ENCODE results near the gene ZBTB32. TPM values are rescaled to one million over a fixed set of nuclear protein-coding genes. Genes with fewer than 3 reads are reported as not detected.

ZBTB32 gene
- total RNA-seq, 1 experiment from 2014 or later: not detected

DNA sequence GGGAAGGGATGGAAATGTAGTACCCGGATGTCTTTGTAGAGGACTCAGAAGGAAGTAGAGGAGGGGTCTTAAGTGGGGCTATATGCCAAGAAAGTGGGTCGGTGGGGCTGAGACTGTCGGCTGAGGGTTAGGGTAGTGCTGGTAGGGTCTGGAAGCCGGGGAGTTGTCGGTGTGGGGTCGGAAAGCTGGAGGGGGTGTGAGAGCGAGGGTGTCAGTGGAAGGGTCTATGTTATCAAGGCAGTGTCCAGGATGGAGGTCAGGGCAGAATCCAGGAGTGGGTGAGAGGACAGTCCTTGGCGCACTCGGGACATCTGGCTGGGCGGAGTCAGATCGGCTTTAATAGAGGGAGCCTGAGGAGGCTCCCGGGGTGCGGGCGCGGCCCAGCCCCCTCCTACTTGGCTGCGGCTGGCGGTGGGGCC lies 50.8 kb downstream of the ZBTB32 start:
- no peak overlapping the region for H3K27ac ChIP-seq (ENCODE audit: low read depth, low read length)
- H3K27me3 ChIP-seq (ENCODE audit: insufficient read depth, low read length): no peaks in the 10 kb centered on the region
- ChIA-PET CTCF (no interaction called here), POLR2A (no interaction called here), RAD21 (ENCODE audit: low non-redundant PET in 1 of 2, low total read pairs in 2 of 2, uncharacterized antibody in 2 of 2, unreplicated experiment in 2 of 2) (no interaction called here)
- DNase-seq (ENCODE audit: low read depth, low spot score) (no peak), ATAC-seq (no peak)
- H3K9me3 ChIP-seq (ENCODE audit: control insufficient read depth in 1 of 2, insufficient read depth in 1 of 2, low read depth in 1 of 2, low read length in 2 of 2): no peaks in the 10 kb centered on the region
- TF ChIP-seq YY1 (IDR thresholded peaks at IDR 0.05; ENCODE audit: extremely low read depth, insufficient replicate concordance, low read depth, low read length) (no peak), ELF1 (IDR thresholded peaks at IDR 0.05; ENCODE audit: borderline replicate concordance, low read depth) (no peak), FOSL1 (IDR thresholded peaks at IDR 0.05; ENCODE audit: low read depth) (no peak)
- no peak overlapping the region for H3K4me3 ChIP-seq (replicated peaks in 1 of 2; ENCODE audit: low read depth in 1 of 2, low read length in 2 of 2)
- peaks cover 17% of the 10 kb centered on the region for H3K79me2 ChIP-seq (ENCODE audit: insufficient read depth, low read length)
- H3K4me1 ChIP-seq (ENCODE audit: control insufficient read depth in 1 of 2, insufficient read depth in 2 of 2, low read length in 2 of 2): peaks cover 14 to 20% of the 10 kb centered on the region in 2 experiments
- H2AFZ ChIP-seq (ENCODE audit: low read depth, low read length, poor library complexity, severe bottlenecking): no peak overlapping the region
- H3K9ac ChIP-seq (ENCODE audit: low read length): no peak overlapping the region
- H3K36me3 ChIP-seq (ENCODE audit: control insufficient read depth in 1 of 2, insufficient read depth in 2 of 2, low read length in 2 of 2): peaks cover 0 to 2% of the 10 kb centered on the region in 2 experiments; a peak in 1 of 4 replicates
- H4K20me1 ChIP-seq (ENCODE audit: insufficient read depth): no peaks in the 10 kb centered on the region
- no peak overlapping the region for H3K4me2 ChIP-seq (ENCODE audit: low read length)
- intact Hi-C loops (cut with micrococcal nuclease): no loop called here
- H3K9me2 ChIP-seq (ENCODE audit: insufficient read depth): no peaks in the 10 kb centered on the region
- BruUV-seq (replicated peaks): no TSS peak

DNA sequence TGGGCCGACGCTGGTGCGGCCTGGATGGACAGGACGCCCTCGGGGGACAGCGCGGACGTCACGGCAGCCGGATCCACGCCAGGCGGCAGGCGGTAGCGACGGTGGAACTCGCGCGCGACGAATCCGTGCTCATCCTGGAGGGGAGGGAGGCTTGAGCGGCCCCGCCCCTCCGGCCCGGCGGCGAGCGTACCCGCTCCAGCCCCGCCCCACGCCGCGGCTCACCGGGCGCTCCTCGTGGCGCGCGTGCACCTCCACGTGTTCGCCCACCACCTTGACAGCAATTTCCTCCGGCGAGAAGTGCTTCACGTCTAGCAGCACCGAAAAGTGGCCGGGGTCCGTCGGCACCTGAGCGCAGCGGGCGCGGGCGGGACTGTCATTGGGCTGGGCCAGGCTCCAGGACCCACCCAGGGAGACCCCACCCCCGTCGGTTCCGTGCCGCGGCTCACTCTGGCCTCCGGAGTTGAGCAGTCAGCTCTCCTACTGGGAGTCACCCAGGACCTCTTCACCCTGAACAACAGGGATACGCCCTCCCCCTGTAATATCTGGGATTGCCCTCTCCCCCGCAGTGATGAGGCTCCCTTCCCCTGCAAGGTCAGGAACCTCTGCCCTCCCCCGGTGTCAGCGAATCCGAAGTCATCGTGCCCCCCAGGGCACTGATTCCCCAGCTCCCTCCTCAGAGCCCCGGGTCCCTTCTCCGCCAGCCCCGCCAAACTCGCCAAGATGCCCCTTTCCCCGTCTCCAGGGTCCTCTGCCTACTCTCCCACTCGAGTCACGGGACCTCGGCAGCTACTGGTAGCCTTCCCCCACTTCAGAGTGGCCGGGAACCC lies 51.4 kb downstream of the ZBTB32 start:
- H3K4me1 ChIP-seq (ENCODE audit: control insufficient read depth in 1 of 2, insufficient read depth in 2 of 2, low read length in 2 of 2): peaks cover 14 to 21% of the 10 kb centered on the region in 2 experiments
- H3K4me3 ChIP-seq (replicated peaks in 1 of 2; ENCODE audit: low read depth in 1 of 2, low read length in 2 of 2): no peak overlapping the region
- H4K20me1 ChIP-seq (ENCODE audit: insufficient read depth): no peaks in the 10 kb centered on the region
- ChIA-PET RAD21 (ENCODE audit: low non-redundant PET in 1 of 2, low total read pairs in 2 of 2, uncharacterized antibody in 2 of 2, unreplicated experiment in 2 of 2) (no interaction called here), POLR2A (interaction anchor here (0.9 to 2.3 kb wide), 2 partner anchors 7 to 10 kb away, joined by 4 to 20 read pairs; partner anchors contain the start of genes LIN37, PSENEN and U2AF1L4), CTCF (no interaction called here)
- BruUV-seq (replicated peaks): no TSS peak
- H3K27ac ChIP-seq (ENCODE audit: low read depth, low read length): no peak overlapping the region
- no peak for ATAC-seq
- H3K4me2 ChIP-seq (ENCODE audit: low read length): no peak overlapping the region
- H2AFZ ChIP-seq (ENCODE audit: low read depth, low read length, poor library complexity, severe bottlenecking): no peak overlapping the region
- H3K79me2 ChIP-seq (ENCODE audit: insufficient read depth, low read length): peaks cover 17% of the 10 kb centered on the region
- H3K9me3 ChIP-seq (ENCODE audit: control insufficient read depth in 1 of 2, insufficient read depth in 1 of 2, low read depth in 1 of 2, low read length in 2 of 2): no peaks in the 10 kb centered on the region
- H3K9me2 ChIP-seq (ENCODE audit: insufficient read depth): no peaks in the 10 kb centered on the region
- peaks cover 0 to 8% of the 10 kb centered on the region in 2 experiments; a peak in 2 of 4 replicates for H3K36me3 ChIP-seq (ENCODE audit: control insufficient read depth in 1 of 2, insufficient read depth in 2 of 2, low read length in 2 of 2)
- H3K27me3 ChIP-seq (ENCODE audit: insufficient read depth, low read length): no peaks in the 10 kb centered on the region
- no peak for DNase-seq (ENCODE audit: low read depth, low spot score)
- no peak for TF ChIP-seq CEBPB (IDR thresholded peaks at IDR 0.05; ENCODE audit: low read depth)
- no peak for TF ChIP-seq EZH2phosphoT487 (IDR thresholded peaks at IDR 0.05; ENCODE audit: borderline replicate concordance)
- no peak overlapping the region for H3K9ac ChIP-seq (ENCODE audit: low read length)
- intact Hi-C loops (cut with micrococcal nuclease): no loop called here

Measured in HCT116 (cell line).